NK-92 (cell line): Measurements from ENCODE around the gene NPM1.

ENCODE experiments used
- DNase-seq: peaks from one replicate; lab custom pipeline; 2025; ENCODE audit not compliant: unreplicated experiment; lab: John Stamatoyannopoulos, UW

NPM1 gene

DNA sequence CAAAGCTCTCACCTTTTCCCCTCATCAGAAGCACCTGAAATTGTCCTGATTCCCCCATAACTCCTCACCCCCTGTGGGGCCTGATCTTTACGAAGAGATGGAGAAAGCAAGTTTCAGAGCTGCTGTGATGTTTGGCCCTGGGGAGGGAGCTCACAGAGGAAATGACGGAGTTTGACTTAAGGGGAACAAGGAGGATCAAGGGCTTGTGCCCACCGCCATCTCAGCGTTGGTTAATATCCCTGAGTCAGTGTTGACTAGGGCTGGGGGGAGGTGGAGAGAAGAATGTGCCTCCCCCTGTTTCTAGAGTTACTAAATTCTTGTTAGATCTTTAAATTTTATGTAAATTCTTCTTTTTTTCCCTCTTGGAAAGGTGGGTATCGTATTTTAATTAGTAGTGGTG is 59.6 kb downstream of the NPM1 start:
- no peak for DNase-seq

DNA sequence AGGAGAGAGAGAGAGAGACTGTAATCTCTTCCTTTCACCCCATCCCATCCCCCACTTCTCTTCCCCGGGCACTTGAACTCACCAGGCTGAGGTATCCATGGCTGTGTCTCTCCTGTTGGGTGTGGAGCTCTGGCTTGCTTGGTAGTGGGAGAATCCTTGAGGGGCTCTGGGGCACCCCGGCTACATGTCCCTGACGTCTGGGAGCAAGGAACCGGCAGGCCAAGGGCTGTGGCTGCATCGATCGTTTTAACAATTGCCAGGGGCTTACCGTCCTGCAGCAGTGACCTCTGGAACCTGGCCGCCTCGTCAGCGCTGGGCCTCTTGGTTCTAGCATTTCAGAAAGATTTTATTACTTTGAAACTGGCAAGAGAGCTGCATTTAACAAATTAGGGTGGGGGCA is 61.8 kb downstream of the NPM1 start:
- DNase-seq: no peak

DNA sequence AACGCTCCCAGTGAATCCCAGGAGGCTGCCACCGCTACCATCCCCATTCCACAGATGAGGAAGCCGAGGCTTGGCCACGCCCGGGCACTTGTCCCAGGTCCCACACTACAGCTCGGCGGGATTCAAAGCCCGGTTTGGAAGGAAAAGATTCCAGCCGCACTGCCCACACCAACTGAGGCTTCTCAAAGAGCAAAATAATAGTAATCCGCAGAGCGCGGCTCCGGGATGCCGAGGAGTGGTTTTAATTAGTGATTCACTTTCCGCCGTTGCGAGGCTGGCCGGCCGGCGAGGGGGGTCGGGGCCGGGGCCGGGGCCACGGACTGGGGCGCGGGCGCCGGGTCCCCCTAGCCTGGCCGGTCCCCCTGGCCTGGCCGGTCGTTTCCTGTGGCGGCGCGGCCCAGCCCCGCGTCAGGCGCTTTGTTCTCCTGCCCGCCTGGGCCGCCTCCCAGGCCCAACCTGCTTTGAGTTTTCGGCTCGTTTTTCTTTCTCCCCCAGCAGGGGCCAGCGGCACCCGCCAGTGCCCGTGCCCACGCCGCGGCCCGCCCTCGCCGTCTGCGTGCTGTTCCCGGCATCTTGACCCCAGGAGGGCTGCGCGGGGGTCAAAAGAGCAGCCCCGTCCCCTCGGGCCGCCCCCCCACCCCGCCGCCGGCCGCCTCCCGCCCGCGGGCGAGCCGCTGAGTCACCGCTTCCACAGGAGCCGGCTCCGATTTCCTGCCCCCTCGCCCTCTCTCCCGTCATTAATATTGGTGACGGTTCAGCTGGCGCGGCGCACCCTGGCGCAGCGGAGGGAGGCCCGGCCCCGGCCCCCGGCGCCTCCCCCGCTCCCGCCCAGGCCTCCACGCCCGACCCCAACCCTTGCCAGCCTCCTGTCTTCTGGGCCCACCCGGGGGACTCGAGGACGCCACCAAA is 63.0 kb downstream of the NPM1 start:
- no peak for DNase-seq

DNA sequence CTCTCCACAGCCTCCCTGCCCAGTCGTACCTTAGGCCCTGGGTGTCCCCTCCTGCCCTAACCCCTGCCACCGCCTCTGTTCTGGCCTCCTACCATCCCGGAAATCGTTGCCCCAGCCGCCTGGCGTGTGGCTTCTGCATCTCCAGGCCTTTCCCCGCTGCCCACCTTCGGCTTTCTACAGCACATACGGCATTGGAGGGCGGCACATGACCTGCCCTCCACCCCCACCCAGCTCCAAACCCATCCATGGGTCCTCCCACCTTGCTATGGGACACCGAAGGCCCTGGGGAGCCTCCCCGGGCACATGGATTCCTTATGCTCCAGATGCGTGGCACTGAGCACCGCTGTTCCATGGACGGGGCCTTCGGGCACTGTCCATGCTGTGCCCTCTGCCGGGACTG is 63.8 kb downstream of the NPM1 start:
- no peak for DNase-seq

DNA sequence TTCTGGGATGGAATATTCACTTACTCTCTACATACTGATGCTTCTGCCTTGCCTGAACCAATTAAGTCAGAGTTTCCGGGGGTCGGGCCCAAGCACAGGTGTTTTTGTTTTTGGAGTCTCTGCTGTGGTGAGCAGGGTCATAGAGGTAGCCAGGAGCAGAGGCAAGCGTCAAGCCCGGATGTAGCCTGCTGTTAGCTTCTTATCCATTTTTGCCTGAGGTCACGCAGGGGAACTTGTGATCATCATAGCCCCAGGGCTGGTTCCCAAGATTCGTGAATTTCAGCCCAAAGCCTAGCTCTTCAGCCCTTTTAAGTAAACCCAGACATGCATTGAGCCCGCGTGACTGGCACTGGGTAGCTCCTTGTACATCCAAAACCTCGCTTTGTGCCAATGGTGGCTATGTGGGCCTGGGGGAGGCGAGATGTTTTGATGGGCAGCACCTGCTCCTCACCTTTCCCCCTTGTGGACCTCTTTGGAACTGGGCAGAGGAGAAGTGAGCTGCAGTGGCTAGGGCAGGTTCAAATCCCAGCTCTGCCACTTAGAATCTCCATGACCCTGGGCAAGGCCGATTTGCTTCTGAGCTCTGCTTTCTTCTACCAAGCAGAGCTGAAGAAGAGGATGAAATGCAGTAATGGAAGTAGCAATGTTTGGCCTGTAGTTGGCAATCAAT is 65.5 kb downstream of the NPM1 start:
- no peak for DNase-seq

DNA sequence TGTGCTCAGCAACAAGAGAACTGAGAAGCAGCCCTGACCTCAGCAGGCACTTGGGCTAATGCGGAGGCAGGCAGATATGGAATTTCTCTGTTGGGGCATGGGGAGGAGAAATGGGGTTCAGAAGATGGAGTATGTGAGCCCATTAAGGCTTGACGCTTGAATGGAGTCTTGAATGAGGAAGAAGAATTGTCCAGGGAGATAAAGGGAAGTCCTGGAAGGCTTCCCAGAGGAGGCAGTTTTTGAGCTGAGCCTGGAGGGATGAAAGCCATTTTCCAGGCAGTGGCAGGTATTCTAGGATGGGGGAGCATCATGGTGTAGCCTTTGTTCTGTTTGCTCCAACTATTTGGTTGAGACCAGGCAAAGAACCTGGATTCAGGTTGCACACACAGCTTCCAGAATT is 66.3 kb downstream of the NPM1 start:
- no peak for DNase-seq

DNA sequence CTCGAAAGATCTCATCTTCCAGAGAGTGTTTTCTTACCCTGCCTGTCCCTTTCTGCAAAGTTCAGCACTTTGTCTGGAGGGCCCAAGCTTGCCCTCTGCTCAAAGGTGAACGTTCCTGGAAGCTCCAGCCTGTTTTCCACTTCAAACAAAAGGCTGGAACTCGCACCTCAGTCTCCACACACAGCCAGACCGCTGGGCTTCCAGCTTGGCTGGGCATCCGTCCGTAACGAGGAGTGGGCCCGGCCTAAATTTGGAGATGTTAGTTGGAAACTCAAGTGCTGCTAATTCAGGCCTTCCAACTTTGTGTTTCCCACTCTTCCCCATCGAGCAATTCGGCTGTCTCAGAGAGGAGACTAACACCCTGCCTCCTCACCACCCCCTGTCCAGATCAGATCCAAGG is 66.9 kb downstream of the NPM1 start:
- no peak for DNase-seq

DNA sequence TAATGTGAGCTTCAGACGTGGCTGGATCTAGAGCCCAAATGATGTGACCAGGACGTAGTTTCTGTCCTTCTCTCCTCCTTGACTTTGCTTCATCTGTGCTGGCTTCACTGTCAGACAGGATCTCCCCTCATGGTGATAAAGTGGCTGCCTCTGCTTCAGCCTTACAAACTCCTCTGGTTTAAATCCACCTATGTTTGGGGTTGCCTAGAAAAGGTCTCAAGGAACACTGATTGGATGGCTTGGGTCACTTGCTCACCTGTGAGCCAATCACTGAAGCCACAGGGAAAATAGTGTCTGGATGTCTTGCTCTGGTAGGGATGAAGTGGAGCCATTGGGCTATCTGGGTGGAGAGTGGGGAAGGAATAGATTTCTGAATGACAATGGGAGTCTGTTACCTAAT is 67.9 kb downstream of the NPM1 start:
- DNase-seq: no peak

DNA sequence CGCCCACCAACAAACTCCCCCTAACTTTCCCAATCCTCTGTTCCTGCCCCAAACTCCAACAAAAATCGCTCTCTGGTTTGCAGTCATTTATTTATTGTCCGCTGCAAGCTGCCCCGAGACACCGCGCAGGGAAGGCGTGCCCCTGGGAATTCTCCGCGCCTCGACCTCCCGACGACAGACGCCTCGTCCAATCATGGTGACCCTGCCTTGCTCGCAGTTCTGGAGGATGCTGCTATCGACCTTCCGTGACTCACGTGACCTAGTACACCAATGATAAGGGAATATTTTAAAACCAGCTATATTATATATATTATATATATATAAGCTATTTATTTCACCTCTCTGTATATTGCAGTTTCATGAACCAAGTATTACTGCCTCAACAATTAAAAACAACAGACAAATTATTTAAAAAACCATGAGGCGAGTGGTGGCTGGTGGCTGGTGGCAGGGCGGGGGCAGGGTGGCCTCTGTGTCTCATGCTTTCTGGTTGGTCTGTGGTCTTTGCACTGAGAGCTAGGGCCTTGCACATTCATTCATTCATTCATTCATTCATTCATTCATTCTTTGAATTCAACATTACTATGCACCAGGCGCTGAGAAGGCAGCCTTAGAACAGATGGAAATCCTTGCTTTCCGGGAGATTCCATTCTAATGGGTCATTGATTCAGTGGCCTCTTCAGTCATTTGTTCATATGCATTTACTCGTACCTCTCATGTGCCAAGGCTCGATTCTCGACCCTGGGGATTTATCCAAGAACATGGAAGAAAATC is 69.7 kb downstream of the NPM1 start:
- DNase-seq: no peak

DNA sequence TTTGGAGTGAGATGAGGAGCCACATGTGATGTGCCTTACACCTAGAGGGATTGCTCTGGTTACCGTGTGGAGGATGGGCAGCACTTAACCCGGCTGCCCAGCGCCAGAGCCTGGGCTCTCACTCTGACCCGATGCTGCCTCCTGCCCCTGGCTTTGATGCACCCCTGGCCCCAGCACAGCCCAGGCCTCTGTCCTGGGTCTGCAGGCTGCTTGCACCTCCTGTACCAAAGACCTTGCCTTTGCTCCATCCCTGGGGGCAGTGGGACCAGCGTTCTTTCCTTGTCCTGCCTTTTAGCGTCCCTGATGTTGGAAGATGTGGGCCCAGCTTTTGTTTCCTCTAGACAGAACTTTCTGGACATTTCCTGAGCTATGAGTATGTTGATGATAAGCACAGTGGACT is 72.2 kb downstream of the NPM1 start:
- DNase-seq: no peak
